Smooth muscle cell (in vitro differentiated cells): ENCODE data around the gene ALK. TPM values are rescaled to one million over a fixed set of nuclear protein-coding genes. Genes with fewer than 3 reads are reported as not detected.

Experiments used
- DNase-seq: peaks from one replicate; lab custom pipeline; 2025; ENCODE audit not compliant: unreplicated experiment; lab: John Stamatoyannopoulos, UW
- H2AFZ ChIP-seq: fragments of 200-600 bp; sonication (generic); 2 replicates; pipeline ENCODE4 v1.6.0; 2016; ENCODE audit warnings: antibody characterized with exemption, low read depth, mild to moderate bottlenecking
- H3F3A ChIP-seq: fragments of 200-600 bp; sonication (generic); 2 replicates; pipeline ENCODE4 v1.6.0; 2017; ENCODE audit warnings: antibody characterized with exemption, low read depth
- H3K27ac ChIP-seq: fragments of 200-600 bp; sonication (generic); 2 replicates; pipeline ENCODE4 v1.5.1; 2016; ENCODE audit warnings: low read depth, mild to moderate bottlenecking
- H3K27me3 ChIP-seq: fragments of 200-600 bp; sonication (generic); 2 replicates; pipeline ENCODE4 v1.6.1; 2016; ENCODE audit warnings: low read depth, mild to moderate bottlenecking
- H3K36me3 ChIP-seq: fragments of 200-600 bp; sonication (generic); 2 replicates; pipeline ENCODE4 v1.5.1; 2016; ENCODE audit warnings: low read depth
- H3K4me1 ChIP-seq: fragments of 200-600 bp; sonication (generic); 2 replicates; pipeline ENCODE4 v1.5.1; 2016; ENCODE audit warnings: low read depth
- H3K4me2 ChIP-seq: fragments of 200-600 bp; sonication (generic); 2 replicates; pipeline ENCODE4 v1.6.0; 2016; ENCODE audit warnings: mild to moderate bottlenecking
- H3K4me3 ChIP-seq: fragments of 200-600 bp; sonication (generic); 2 replicates; pipeline ENCODE4 v1.5.1; 2016; ENCODE audit warnings: mild to moderate bottlenecking
- H3K79me2 ChIP-seq: fragments of 200-600 bp; sonication (generic); 2 replicates; pipeline ENCODE4 v1.6.0; 2016; ENCODE audit warnings: low read depth, mild to moderate bottlenecking
- H3K9ac ChIP-seq: fragments of 200-600 bp; sonication (generic); 2 replicates; pipeline ENCODE4 v1.6.0; 2016; ENCODE audit warnings: low read depth
- H3K9me3 ChIP-seq: fragments of 200-600 bp; sonication (generic); replicated peaks from 2 replicates; pipeline ENCODE4 v1.5.1; 2016; ENCODE audit warnings: low read depth
- H4K20me1 ChIP-seq: fragments of 200-600 bp; sonication (generic); 2 replicates; pipeline ENCODE4 v1.6.0; 2016; ENCODE audit warnings: low read depth
- CTCF ChIP-seq: fragments of 200-600 bp; sonication (generic); IDR thresholded peaks from 2 replicates; pipeline ENCODE4 v1.5.1; 2017; ENCODE audit warnings: borderline replicate concordance, mild to moderate bottlenecking, antibody characterized with exemption; ENCODE audit not compliant: insufficient read depth, poor library complexity, severe bottlenecking
- WGBS: methylation state at CpG from one replicate; pipeline ENCODE4 v1.1.7; 2016; ENCODE audit warnings: low lambda C conversion rate; 5-methylcytosine and 5-hydroxymethylcytosine counted together
- polyA plus RNA-seq: library from polyadenylated mRNA; unstranded; fragments of >200 nt; fragmentation: Nextera tagmentation; extraction: Ambion mirVana; gene quantifications from 2 replicates; pipeline ENCODE4 v1.2.1, GENCODE V29; 2016
- total RNA-seq: library from RNA; depleted of rRNA; stranded (reverse); fragments of >200 nt; gene quantifications from 2 replicates; pipeline ENCODE4 v1.2.3, GENCODE V29; 2014

Gene ALK
- total and polyA plus RNA-seq, 2 experiments from 2014 or later: 0.13 to 0.19 TPM

DNA sequence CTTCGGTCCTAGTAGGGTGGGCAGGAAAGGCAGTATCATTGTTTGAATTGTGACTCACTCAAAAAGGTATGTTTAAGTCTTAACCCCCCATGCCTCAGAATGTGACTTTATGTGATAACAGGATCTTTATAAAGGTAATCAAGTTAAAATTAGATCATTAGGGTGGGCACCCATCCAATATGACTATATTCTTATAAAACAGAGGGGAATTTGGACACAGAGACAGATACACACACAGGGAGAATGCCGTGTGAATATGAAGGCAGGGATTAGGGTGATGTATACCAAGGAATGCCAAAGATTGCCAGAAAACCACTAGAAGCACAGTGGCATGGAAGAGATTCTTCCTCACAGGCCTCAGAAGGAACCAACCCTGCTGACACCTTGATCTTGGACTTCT, 524.3 kb downstream of the ALK start:
- DNase-seq: no peak
- Histone ChIP-seq H3K9me3 (no peaks in the 10 kb centered on the region), H3K9ac (no peak overlapping the region), H3K79me2 (no peaks in the 10 kb centered on the region), H3K27me3 (peaks cover 23% of the 10 kb centered on the region), H3K4me2 (no peak overlapping the region), H2AFZ (no peak overlapping the region), H3K4me3 (no peak overlapping the region), H3K27ac (no peak overlapping the region), H4K20me1 (no peaks in the 10 kb centered on the region), H3K36me3 (no peaks in the 10 kb centered on the region), H3K4me1 (no peaks in the 10 kb centered on the region), H3F3A (no peaks in the 10 kb centered on the region)
- WGBS: 73% methylated on average over 2 of the region's 2 CpGs
- no peak for TF ChIP-seq CTCF

- peaks cover 23% of the 10 kb centered on the region for H3K27me3 ChIP-seq
- no peak overlapping the region for H2AFZ ChIP-seq
- no peak overlapping the region for H3K9ac ChIP-seq
- TF ChIP-seq CTCF: no peak
- H4K20me1 ChIP-seq: no peaks in the 10 kb centered on the region
- H3K79me2 ChIP-seq: no peaks in the 10 kb centered on the region
- no peaks in the 10 kb centered on the region for H3K4me1 ChIP-seq
- H3F3A ChIP-seq: no peaks in the 10 kb centered on the region
- no peak for DNase-seq
- no peaks in the 10 kb centered on the region for H3K9me3 ChIP-seq
- no peak overlapping the region for H3K4me2 ChIP-seq
- H3K27ac ChIP-seq: no peak overlapping the region
- 84% methylated on average over 2 of the region's 2 CpGs for WGBS
- no peak overlapping the region for H3K4me3 ChIP-seq
- H3K36me3 ChIP-seq: no peaks in the 10 kb centered on the region
These were observed 526.4 kb downstream of the ALK start for GRCh38 chr2:29394981-29395350.

- Histone ChIP-seq H3K9ac (no peak overlapping the region), H3K9me3 (no peaks in the 10 kb centered on the region), H3K4me1 (no peaks in the 10 kb centered on the region), H3K36me3 (no peaks in the 10 kb centered on the region), H3F3A (no peaks in the 10 kb centered on the region), H3K4me2 (no peak overlapping the region), H2AFZ (no peak overlapping the region), H3K27ac (no peak overlapping the region), H3K4me3 (no peak overlapping the region), H3K27me3 (peaks cover 23% of the 10 kb centered on the region), H3K79me2 (no peaks in the 10 kb centered on the region), H4K20me1 (no peaks in the 10 kb centered on the region)
- DNase-seq: no peak
- WGBS: 65% methylated on average over 1 of the region's 1 CpG
- TF ChIP-seq CTCF: no peak
These were observed 526.9 kb downstream of the ALK start for GRCh38 chr2:29394311-29394980.

GRCh38 chr2:29393676-29394075, 527.7 kb downstream of the ALK start:
- no peak overlapping the region for H3K9ac ChIP-seq
- no peak for TF ChIP-seq CTCF
- no peak overlapping the region for H3K4me3 ChIP-seq
- no peaks in the 10 kb centered on the region for H3F3A ChIP-seq
- peaks cover 23% of the 10 kb centered on the region for H3K27me3 ChIP-seq
- no peaks in the 10 kb centered on the region for H3K9me3 ChIP-seq
- H3K27ac ChIP-seq: no peak overlapping the region
- H3K4me2 ChIP-seq: no peak overlapping the region
- H3K79me2 ChIP-seq: no peaks in the 10 kb centered on the region
- WGBS: 38% methylated on average over 1 of the region's 1 CpG
- DNase-seq: no peak
- no peaks in the 10 kb centered on the region for H3K36me3 ChIP-seq
- no peaks in the 10 kb centered on the region for H4K20me1 ChIP-seq
- no peaks in the 10 kb centered on the region for H3K4me1 ChIP-seq
- no peak overlapping the region for H2AFZ ChIP-seq
